Measurements from ENCODE around the gene PLXNA2.
A peak's percentile ranks its signal among the peaks of the same experiment; 100 is the strongest.

Gene PLXNA2

GRCh38 chr1:208264469-208265121 is 20.4 kb upstream of the PLXNA2 start:
- no peak for DNase-seq

- DNase-seq: no peak
Measured at GRCh38 chr1:208261874-208262273, 17.7 kb upstream of the PLXNA2 start.

GRCh38 chr1:208258277-208258676 is 14.1 kb upstream of the PLXNA2 start:
- no peak for DNase-seq

- no peak for DNase-seq
Measured at GRCh38 chr1:208257351-208257750, 13.2 kb upstream of the PLXNA2 start.

GRCh38 chr1:208256556-208256955 is 12.4 kb upstream of the PLXNA2 start:
- DNase-seq: peak; percentile 88

GRCh38 chr1:208256091-208256490 is 11.9 kb upstream of the PLXNA2 start:
- peak; percentile 93 for DNase-seq

- DNase-seq: peak; percentile 84
Measured at GRCh38 chr1:208254862-208255261, 10.7 kb upstream of the PLXNA2 start.

- DNase-seq: no peak
Measured at GRCh38 chr1:208254376-208254775, 10.2 kb upstream of the PLXNA2 start.

GRCh38 chr1:208252836-208253576 is 8.8 kb upstream of the PLXNA2 start:
- no peak for DNase-seq

- DNase-seq: peak; percentile 76
Measured at GRCh38 chr1:208251911-208252835, 8.0 kb upstream of the PLXNA2 start.

- peak; percentile 81 for DNase-seq
Measured at GRCh38 chr1:208251015-208251414, 6.8 kb upstream of the PLXNA2 start.

- no peak for DNase-seq
Measured at GRCh38 chr1:208250613-208251012, 6.4 kb upstream of the PLXNA2 start.

- peak; percentile 52 for DNase-seq
Measured at GRCh38 chr1:208248991-208249696, 5.0 kb upstream of the PLXNA2 start.

- DNase-seq: peak; percentile 53
Measured at GRCh38 chr1:208248307-208248801, 4.2 kb upstream of the PLXNA2 start.

- peak; percentile 43 for DNase-seq
Measured at GRCh38 chr1:208247696-208248095, 3.5 kb upstream of the PLXNA2 start.

- peak; percentile 94 for DNase-seq
Measured at GRCh38 chr1:208245185-208245705, 1.1 kb upstream of the PLXNA2 start.

- peak; percentile 57 for DNase-seq
Measured at GRCh38 chr1:208243527-208243966, 637 bp downstream of the PLXNA2 start.

- DNase-seq: peak; percentile 61
Measured at GRCh38 chr1:208242941-208243526, 1.1 kb downstream of the PLXNA2 start.

- peak; percentile 36 for DNase-seq
Measured at GRCh38 chr1:208242146-208242545, 2.0 kb downstream of the PLXNA2 start.

GRCh38 chr1:208241512-208241911 is 2.7 kb downstream of the PLXNA2 start:
- peak; percentile 41 for DNase-seq

GRCh38 chr1:208240662-208241355 is 3.4 kb downstream of the PLXNA2 start:
- DNase-seq: peak; percentile 29

Measured in islet precursor cell (in vitro differentiated cells).